Heart left ventricle (tissue), 16 donors: ENCODE measurements around the gene PER2. TPM values are rescaled to one million over a fixed set of nuclear protein-coding genes. Genes with fewer than 3 reads are reported as not detected.
A peak's percentile ranks its signal among the peaks of the same experiment; 100 is the strongest.

Experiments
- ATAC-seq, 4 donors: fragments of 200-7000 bp; cut with Tn5 transposase; one replicate each; pipeline ENCODE4 v1.9.1; 2020 to 2022; ENCODE audit warnings: moderate library complexity in 4 of 4, mild to moderate bottlenecking in 3 of 4, moderate number of reproducible peaks in 1 of 4
- DNase-seq, 5 donors: peaks; one replicate each; pipeline ENCODE4 v3.0.0-alpha.2; 2020
- H3K27ac ChIP-seq, 12 donors: fragments of 200-600 bp; sonication (generic) in 4 of 12; one replicate each; pipeline versions ENCODE4 v1.5.0 to v1.8.0; 2016 to 2022; ENCODE audit warnings: mild to moderate bottlenecking in 2 of 12
- H3K27me3 ChIP-seq, 9 donors: fragments of 200-600 bp; sonication (generic) in 2 of 9; one replicate each; pipeline versions ENCODE4 v1.5.1 to v1.8.0; 2016 to 2022; ENCODE audit warnings: mild to moderate bottlenecking in 3 of 9
- H3K36me3 ChIP-seq, 9 donors: fragments of 200-600 bp; sonication (generic) in 2 of 9; one replicate each; pipeline versions ENCODE4 v1.5.0 to v1.8.0; 2018 to 2022; ENCODE audit warnings: mild to moderate bottlenecking in 2 of 9
- H3K4me1 ChIP-seq, 12 donors: fragments of 200-600 bp; sonication (generic) in 4 of 12; one replicate each; pipeline versions ENCODE4 v1.5.0 to v1.8.0; 2016 to 2022; ENCODE audit warnings: mild to moderate bottlenecking in 3 of 12
- H3K4me3 ChIP-seq, 12 donors: fragments of 200-600 bp; sonication (generic) in 4 of 12; one replicate each; pipeline versions ENCODE4 v1.5.0 to v1.8.0; 2017 to 2022; ENCODE audit warnings: mild to moderate bottlenecking in 9 of 12, moderate library complexity in 4 of 12
- H3K9me3 ChIP-seq, 12 donors: fragments of 200-600 bp; sonication (generic) in 4 of 12; one replicate each; pipeline versions ENCODE4 v1.5.0 to v1.8.0; 2016 to 2022; ENCODE audit warnings: mild to moderate bottlenecking in 1 of 12
- POLR2A ChIP-seq, 2 donors: fragments of 450-650 bp; IDR thresholded peaks; one replicate each; pipeline ENCODE4 v1.6.1; 2017; ENCODE audit warnings: antibody characterized with exemption in 2 of 2, mild to moderate bottlenecking in 2 of 2, moderate library complexity in 2 of 2
- WGBS, 4 donors: extraction: QIAGEN DNeasy Blood & Tissue Kit in 2 of 4; methylation state at CpG; one replicate each; pipeline versions ENCODE4 v1.1.5 to v1.1.7; 2013 to 2018; 5-methylcytosine and 5-hydroxymethylcytosine counted together
- intact Hi-C, 10 donors: fragments of 100-400 bp; cut with DNase I; formaldehyde crosslinking; loops; one replicate each; pipeline versions ENCODE4 v1.11.1 to v1.14.2; 2022
- polyA plus RNA-seq, 2 donors: library from polyadenylated mRNA; stranded (reverse); fragments of 200-250 nt; gene quantifications; one replicate each; pipeline ENCODE4 v1.2.3, GENCODE V29; 2013
- total RNA-seq, 9 donors: library from RNA; depleted of rRNA in 2 of 9; stranded (reverse); fragments of >200 nt in 2 of 9; fragmentation: NEBNext Ultra II Directional in 3 of 9; extraction: Animal tissue kit (Norgen Biotek cat#: 25700) in 3 of 9; gene quantifications; one replicate each; pipeline versions ENCODE4 v1.1.0 to v1.2.4, GENCODE V29; 2016 to 2023
- TF ChIP-seq, protein P1 (sequence below), 12 donors: fragments of 200-600 bp; sonication (generic) in 4 of 12; IDR thresholded peaks; one replicate each; pipeline versions ENCODE4 v1.5.0 to v1.8.0; 2018 to 2022; ENCODE audit warnings: antibody characterized with exemption in 12 of 12, mild to moderate bottlenecking in 5 of 12
- donor health status: ischemic (EF 13 %, LVEDD 7.1; RV severe dilation, severe dysfunction).
- donor health status: healthy with polysubstance abuse.
- donor health status: DM: no; HTN: yes; CAD: no.
- donor health status: DM: no; HTN: no; CAD: no.
- donor health status: ischemic (EF 25% LVEDD 6.9; RV normal size, moderate dysfunction).
- donor health status: ischemic (EF 25% LVEDD 5.7; RV mildly dilated, moderate dysfunction).
- donor health status: healthy.
- donor health status: DM: yes; HTN: yes; CAD: no.
- donor health status: ischemic (EF 35%, LVEDD 5.7; RV mildly dilated, moderate dysfunction).
- donor health status: nonischemic (EF 11% LVEDD 7.7; RV severe dilation, severe dysfunction).
- donor health status: DM: yes; HTN: yes; CAD: no.
- donor health status: PGD.
- donor health status: ischemic (EF 29% LVEDD 5.4; RV normal size, mild dysfunction).
- donor health status: nonischemic (EF 23%, LVEDD 6.1; RV moderate dilation, normal function).

Gene PER2
- total and polyA plus RNA-seq, 11 donors, result 1.6 to 17.1 (median 4.2) TPM

DNA sequence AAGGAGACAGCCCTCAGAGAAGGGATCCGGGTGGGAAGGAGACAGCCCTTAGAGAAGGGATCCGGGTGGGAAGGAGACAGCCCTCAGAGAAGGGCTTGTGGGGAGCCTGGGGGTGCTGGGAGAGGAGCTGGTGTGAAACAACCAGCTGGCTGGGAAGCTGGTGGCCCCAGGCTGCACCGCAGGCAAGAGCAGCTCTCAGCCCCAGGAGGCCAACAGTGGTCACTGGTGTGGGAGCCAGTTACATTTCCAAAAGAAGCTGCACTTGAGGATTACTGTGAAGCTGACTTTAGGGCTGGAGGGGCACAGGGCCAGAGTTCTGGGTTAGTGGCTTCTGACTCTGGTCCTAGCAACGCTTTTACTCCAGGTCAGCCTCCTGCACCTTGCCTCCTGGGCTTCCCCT is 51.8 kb downstream of the PER2 start:
- WGBS, 4 donors, result 68 to 90% (median 88%) methylated on average over 4 of the region's 4 CpGs
- TF ChIP-seq, protein P1, sequence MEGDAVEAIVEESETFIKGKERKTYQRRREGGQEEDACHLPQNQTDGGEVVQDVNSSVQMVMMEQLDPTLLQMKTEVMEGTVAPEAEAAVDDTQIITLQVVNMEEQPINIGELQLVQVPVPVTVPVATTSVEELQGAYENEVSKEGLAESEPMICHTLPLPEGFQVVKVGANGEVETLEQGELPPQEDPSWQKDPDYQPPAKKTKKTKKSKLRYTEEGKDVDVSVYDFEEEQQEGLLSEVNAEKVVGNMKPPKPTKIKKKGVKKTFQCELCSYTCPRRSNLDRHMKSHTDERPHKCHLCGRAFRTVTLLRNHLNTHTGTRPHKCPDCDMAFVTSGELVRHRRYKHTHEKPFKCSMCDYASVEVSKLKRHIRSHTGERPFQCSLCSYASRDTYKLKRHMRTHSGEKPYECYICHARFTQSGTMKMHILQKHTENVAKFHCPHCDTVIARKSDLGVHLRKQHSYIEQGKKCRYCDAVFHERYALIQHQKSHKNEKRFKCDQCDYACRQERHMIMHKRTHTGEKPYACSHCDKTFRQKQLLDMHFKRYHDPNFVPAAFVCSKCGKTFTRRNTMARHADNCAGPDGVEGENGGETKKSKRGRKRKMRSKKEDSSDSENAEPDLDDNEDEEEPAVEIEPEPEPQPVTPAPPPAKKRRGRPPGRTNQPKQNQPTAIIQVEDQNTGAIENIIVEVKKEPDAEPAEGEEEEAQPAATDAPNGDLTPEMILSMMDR (IDR thresholded peaks at IDR 0.05), result no peak
- no peak for TF ChIP-seq POLR2A (IDR thresholded peaks at IDR 0.05)
- H3K27me3 ChIP-seq, result peaks cover 0 to 34% (median 7%) of the 10 kb centered on the region in 9 donors
- ATAC-seq (no peak), DNase-seq (no peak)
- intact Hi-C loops, result loop anchor here in 1 of 10 donors (5.0 kb wide), 1 partner anchor 34 kb away; the partner anchor contains the start of gene ILKAP
- H3K9me3 ChIP-seq, result no peaks in the 10 kb centered on the region
- no peaks in the 10 kb centered on the region for H3K36me3 ChIP-seq
- H3K4me1 ChIP-seq, result peaks cover 0 to 30% (median 14%) of the 10 kb centered on the region in 12 donors
- H3K4me3 ChIP-seq, result no peak overlapping the region
- no peak overlapping the region for H3K27ac ChIP-seq

DNA sequence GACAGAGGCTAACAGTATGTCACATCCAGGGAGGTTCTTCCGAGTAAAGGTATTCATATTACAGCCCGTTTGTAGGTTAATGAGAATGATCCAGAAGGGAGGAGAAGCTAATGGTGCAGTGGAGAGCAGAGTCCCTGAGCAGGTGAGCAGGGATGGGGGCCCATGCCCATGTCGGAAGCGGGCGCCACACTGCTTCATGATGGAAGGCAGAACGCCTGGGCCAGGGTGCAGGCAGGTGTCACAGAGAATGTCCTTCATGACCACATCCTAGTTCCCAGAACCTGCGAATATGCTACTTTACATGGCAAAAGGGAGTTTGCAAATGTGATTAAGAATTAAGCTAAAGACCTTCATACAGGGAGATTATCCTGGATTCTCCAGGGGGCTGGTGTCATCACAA is 52.6 kb downstream of the PER2 start:
- Histone ChIP-seq H3K36me3 (no peaks in the 10 kb centered on the region), H3K9me3 (no peaks in the 10 kb centered on the region), H3K4me1 (peaks cover 0 to 31% (median 14%) of the 10 kb centered on the region in 12 donors), H3K27me3 (peaks cover 0 to 30% (median 7%) of the 10 kb centered on the region in 9 donors), H3K27ac (no peak overlapping the region), H3K4me3 (no peak overlapping the region)
- DNase-seq (no peak), ATAC-seq (no peak)
- TF ChIP-seq, protein P1 (IDR thresholded peaks at IDR 0.05), result no peak
- TF ChIP-seq POLR2A (IDR thresholded peaks at IDR 0.05), result no peak
- 87 to 95% (median 92%) methylated on average over 7 of the region's 7 CpGs for WGBS, 4 donors
- intact Hi-C loops, result loop anchor here in 1 of 10 donors (5.0 kb wide), 1 partner anchor 34 kb away; the partner anchor contains the start of gene ILKAP

DNA sequence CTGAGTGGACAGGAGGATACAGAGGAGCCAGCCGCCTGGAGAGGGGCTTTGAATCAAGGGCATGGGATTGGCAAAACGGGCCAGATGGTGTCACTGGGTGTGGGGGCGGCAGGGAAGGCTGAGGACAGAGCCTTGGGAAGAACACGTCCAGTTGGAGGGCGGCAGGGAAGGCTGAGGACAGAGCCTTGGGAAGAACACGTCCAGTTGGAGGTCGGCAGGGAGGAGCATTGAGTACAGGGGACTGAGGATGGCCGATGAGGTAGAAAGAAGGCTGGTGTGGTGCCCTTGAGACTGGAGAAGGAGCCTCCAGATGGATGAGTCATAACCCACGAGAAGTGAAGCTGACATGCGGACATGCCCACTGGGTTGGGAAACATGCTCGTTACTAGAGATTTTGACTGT is 53.1 kb downstream of the PER2 start:
- no peak for DNase-seq
- WGBS, 4 donors, result 71 to 84% (median 82%) methylated on average over 11 of the region's 11 CpGs
- TF ChIP-seq, protein P1 (IDR thresholded peaks at IDR 0.05), result no peak
- no peak for TF ChIP-seq POLR2A (IDR thresholded peaks at IDR 0.05)
- Histone ChIP-seq H3K9me3 (no peaks in the 10 kb centered on the region), H3K4me3 (no peak overlapping the region), H3K36me3 (no peaks in the 10 kb centered on the region), H3K27me3 (peaks cover 0 to 25% (median 7%) of the 10 kb centered on the region in 9 donors), H3K27ac (no peak overlapping the region), H3K4me1 (peaks cover 0 to 27% (median 11%) of the 10 kb centered on the region in 12 donors)
- intact Hi-C loops, result loop anchor here in 1 of 10 donors (5.0 kb wide), 1 partner anchor 33 kb away; the partner anchor contains the start of gene ILKAP
- ATAC-seq, result no peak

DNA sequence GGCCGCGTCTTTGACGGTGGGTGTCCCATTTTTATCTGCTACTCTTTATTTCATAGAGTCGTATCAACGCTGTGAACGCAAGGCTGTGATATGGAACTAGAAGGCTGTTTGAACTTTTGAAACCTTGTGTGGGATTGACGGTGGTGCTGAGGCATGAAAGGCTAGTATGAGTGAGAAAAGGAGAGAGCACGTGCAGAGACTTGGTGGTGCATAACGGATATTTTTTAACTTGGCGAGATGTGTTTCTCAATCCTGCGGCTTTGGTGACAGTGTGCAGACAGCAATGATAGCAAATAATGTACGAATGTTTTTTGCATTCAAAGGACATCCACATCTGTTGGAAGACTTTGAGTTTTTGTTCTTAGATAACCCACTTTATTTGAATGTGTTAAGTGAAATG is 54.8 kb downstream of the PER2 start:
- intact Hi-C loops, result no loop called here
- Histone ChIP-seq H3K36me3 (no peaks in the 10 kb centered on the region), H3K27ac (no peak overlapping the region), H3K4me1 (peaks cover 0 to 22% (median 5%) of the 10 kb centered on the region in 12 donors), H3K4me3 (no peak overlapping the region), H3K27me3 (peaks cover 0 to 16% (median 1%) of the 10 kb centered on the region in 9 donors), H3K9me3 (no peaks in the 10 kb centered on the region)
- DNase-seq, result no peak
- TF ChIP-seq POLR2A (IDR thresholded peaks at IDR 0.05), result no peak
- 79 to 90% (median 84%) methylated on average over 12 of the region's 12 CpGs for WGBS, 4 donors
- no peak for ATAC-seq

DNA sequence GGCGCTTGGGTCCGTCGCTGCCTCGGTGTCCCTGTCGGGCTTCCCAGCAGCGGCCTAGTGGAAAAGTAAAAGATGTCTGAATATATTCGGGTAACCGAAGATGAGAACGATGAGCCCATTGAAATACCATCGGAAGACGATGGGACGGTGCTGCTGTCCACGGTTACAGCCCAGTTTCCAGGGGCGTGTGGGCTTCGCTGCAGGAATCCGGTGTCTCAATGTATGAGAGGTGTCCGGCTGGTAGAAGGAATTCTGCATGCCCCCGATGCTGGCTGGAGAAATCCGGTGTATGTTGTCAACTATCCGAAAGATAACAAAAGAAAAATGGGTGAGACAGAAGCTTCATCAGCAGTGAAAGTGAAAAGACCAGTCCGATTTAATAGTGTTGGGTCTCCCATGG is 56.6 kb downstream of the PER2 start:
- Histone ChIP-seq H3K27me3 (no peaks in the 10 kb centered on the region), H3K9me3 (no peaks in the 10 kb centered on the region), H3K4me3 (peak overlapping the region in 10 of 12 donors; percentile 43 to 69 (median 60)), H3K4me1 (peaks cover 0 to 22% (median 5%) of the 10 kb centered on the region in 12 donors), H3K27ac (no peak overlapping the region), H3K36me3 (no peaks in the 10 kb centered on the region)
- whole genome bisulfite sequencing, 4 donors, result 57 to 64% (median 61%) methylated on average over 21 of the region's 21 CpGs
- intact Hi-C loops, result no loop called here
- TF ChIP-seq, protein P1 (IDR thresholded peaks at IDR 0.05), result no peak
- TF ChIP-seq POLR2A (IDR thresholded peaks at IDR 0.05), result no peak
- DNase-seq (no peak), ATAC-seq (no peak)
